Tibial artery (tissue), 4 donors: ENCODE results near the gene F11.
"Not testable (repeated sequence)": the region's sequence is repeated elsewhere in the genome, so short reads cannot be mapped to it uniquely, and the experiment has no call there.

Source experiments
- DNase-seq, 2 donors: peaks; one replicate each; pipeline ENCODE4 v3.0.0-alpha.2; 2019
- H3K27ac ChIP-seq, 2 donors: fragments of 200-600 bp; sonication (generic) in 1 of 2; 1 replicate in 1 of 2; 2 replicates in 1 of 2; pipeline ENCODE4 v1.5.1; 2018 to 2019; ENCODE audit warnings: mild to moderate bottlenecking in 1 of 2
- H3K27me3 ChIP-seq, 2 donors: fragments of 200-600 bp; sonication (generic) in 1 of 2; one replicate each; pipeline versions ENCODE4 v1.5.1 to v1.6.0; 2016 to 2019
- H3K36me3 ChIP-seq, 3 donors: fragments of 200-600 bp; sonication (generic) in 2 of 3; one replicate each; pipeline ENCODE4 v1.5.1; 2016 to 2019; ENCODE audit warnings: mild to moderate bottlenecking in 2 of 3
- H3K4me1 ChIP-seq, 4 donors: fragments of 200-600 bp; sonication (generic) in 2 of 4; 1 replicate in 3 of 4; 2 replicates in 1 of 4; pipeline ENCODE4 v1.5.1; 2016 to 2019
- H3K4me3 ChIP-seq, 2 donors: fragments of 200-600 bp; sonication (generic) in 1 of 2; 1 replicate in 1 of 2; 2 replicates in 1 of 2; pipeline ENCODE4 v1.5.1; 2018 to 2019; ENCODE audit warnings: mild to moderate bottlenecking in 2 of 2
- H3K9me3 ChIP-seq, 3 donors: fragments of 200-600 bp; sonication (generic) in 1 of 3; one replicate each; pipeline ENCODE4 v1.5.1; 2016 to 2019
- intact Hi-C: fragments of 100-400 bp; cut with DNase I; formaldehyde crosslinking; loops from one replicate; pipeline ENCODE4 v1.15.0; 2023; ENCODE audit warnings: low total_unique reads
- TF ChIP-seq, protein P1 (sequence below), 2 experiments: fragments of 200-600 bp in 1 of 2; fragments of 450-650 bp in 1 of 2; IDR thresholded peaks; one replicate each; pipeline ENCODE4 v1.5.1; 2017 to 2019; ENCODE audit warnings: antibody characterized with exemption in 2 of 2, mild to moderate bottlenecking in 1 of 2, moderate library complexity in 1 of 2

The F11 gene

DNA sequence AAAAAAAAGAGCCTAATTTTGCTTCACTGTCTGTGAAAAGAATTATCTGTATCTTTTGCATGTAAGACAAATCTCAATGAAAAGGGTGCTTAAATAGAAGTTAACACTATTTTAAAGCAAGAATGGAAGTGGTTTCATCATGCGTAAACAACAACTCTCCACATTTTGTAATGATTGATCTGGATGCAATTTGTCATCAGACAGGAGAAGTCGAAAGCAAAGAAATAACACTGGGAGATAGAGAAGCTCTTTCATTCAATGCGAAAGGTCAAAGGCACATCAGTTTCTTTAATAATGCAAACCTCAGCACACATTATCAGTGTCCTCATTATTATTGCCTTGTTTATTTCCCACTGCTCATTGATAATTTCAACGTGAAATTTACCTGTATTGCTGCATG, 29.9 kb upstream of the F11 start:
- intact Hi-C loops: no loop called here
- Histone ChIP-seq H3K27ac (no peak overlapping the region), H3K4me1 (peaks cover 0 to 3% (median 1%) of the 10 kb centered on the region in 4 donors), H3K27me3 (no peaks in the 10 kb centered on the region), H3K4me3 (no peak overlapping the region), H3K9me3 (no peaks in the 10 kb centered on the region), H3K36me3 (no peaks in the 10 kb centered on the region)
- no peak for DNase-seq
- TF ChIP-seq, protein P1, sequence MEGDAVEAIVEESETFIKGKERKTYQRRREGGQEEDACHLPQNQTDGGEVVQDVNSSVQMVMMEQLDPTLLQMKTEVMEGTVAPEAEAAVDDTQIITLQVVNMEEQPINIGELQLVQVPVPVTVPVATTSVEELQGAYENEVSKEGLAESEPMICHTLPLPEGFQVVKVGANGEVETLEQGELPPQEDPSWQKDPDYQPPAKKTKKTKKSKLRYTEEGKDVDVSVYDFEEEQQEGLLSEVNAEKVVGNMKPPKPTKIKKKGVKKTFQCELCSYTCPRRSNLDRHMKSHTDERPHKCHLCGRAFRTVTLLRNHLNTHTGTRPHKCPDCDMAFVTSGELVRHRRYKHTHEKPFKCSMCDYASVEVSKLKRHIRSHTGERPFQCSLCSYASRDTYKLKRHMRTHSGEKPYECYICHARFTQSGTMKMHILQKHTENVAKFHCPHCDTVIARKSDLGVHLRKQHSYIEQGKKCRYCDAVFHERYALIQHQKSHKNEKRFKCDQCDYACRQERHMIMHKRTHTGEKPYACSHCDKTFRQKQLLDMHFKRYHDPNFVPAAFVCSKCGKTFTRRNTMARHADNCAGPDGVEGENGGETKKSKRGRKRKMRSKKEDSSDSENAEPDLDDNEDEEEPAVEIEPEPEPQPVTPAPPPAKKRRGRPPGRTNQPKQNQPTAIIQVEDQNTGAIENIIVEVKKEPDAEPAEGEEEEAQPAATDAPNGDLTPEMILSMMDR (IDR thresholded peaks at IDR 0.05): no peak

DNA sequence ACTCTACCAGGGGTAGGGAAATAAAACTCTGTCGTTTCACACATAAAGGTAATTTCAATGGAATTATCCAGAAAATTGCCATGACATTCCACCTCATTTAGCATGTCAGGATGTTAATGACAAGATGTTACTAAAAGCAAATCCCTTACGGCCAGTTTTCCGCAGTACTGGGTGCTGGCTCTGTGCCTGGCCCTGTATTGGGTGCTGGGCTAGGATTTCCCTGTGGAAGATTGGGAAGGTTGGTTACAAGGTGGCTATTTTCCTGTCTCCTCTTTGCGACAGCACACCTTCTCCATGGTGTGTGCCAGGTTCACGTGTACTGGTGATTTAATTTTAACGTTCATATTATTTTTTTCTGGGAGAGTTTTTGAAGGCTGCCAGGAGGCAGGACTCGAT, 25.5 kb upstream of the F11 start:
- H3K4me3 ChIP-seq: no peak overlapping the region
- no peaks in the 10 kb centered on the region for H3K4me1 ChIP-seq
- TF ChIP-seq, protein P1 (IDR thresholded peaks at IDR 0.05): no peak
- H3K9me3 ChIP-seq: no peaks in the 10 kb centered on the region
- no peaks in the 10 kb centered on the region for H3K36me3 ChIP-seq
- no peaks in the 10 kb centered on the region for H3K27me3 ChIP-seq
- no peak overlapping the region for H3K27ac ChIP-seq
- intact Hi-C loops: loop anchor here (10.0 kb wide), 1 partner anchor 1656 kb away; no protein-coding TSS in a partner anchor
- DNase-seq: no peak

DNA sequence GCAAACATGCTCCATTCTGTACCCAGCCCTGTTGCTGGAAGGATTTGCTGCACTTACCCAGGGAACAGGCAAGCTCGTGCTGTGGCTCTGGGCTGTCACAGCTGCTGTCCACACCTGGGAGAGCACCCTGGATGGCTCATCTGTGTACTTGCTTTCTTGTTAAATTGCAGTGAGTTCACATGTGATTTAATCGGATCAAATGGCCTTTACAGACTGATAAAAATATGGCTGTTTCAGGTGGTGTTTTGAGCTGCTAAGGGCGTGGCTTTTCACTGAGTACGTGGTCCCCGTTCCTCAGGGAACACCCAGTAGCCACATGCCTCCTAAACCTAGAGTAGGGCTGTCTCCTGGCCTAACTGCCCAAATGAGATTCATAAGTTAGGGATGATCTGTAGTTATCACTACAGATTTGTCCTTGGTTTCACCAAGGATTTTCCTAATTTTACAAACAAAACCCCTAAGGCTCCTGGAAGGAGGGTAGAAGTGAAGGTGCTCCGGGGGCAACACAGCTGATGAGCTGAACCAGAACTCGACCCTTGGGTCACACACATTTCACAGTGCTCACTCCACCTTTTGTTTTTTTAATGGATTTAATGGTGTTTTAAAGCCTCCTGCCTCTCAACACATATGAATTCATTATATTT, 25.0 kb upstream of the F11 start:
- intact Hi-C loops: loop anchor here (10.0 kb wide), 1 partner anchor 1656 kb away; no protein-coding TSS in a partner anchor
- no peak for DNase-seq
- TF ChIP-seq, protein P1 (IDR thresholded peaks at IDR 0.05): no peak
- Histone ChIP-seq H3K4me3 (no peak overlapping the region), H3K27me3 (no peaks in the 10 kb centered on the region), H3K4me1 (no peaks in the 10 kb centered on the region), H3K36me3 (no peaks in the 10 kb centered on the region), H3K27ac (no peak overlapping the region), H3K9me3 (no peaks in the 10 kb centered on the region)

- Histone ChIP-seq H3K9me3 (no peaks in the 10 kb centered on the region), H3K36me3 (no peaks in the 10 kb centered on the region), H3K4me3 (no peak overlapping the region), H3K27me3 (no peaks in the 10 kb centered on the region), H3K4me1 (no peaks in the 10 kb centered on the region), H3K27ac (no peak overlapping the region)
- TF ChIP-seq, protein P1 (IDR thresholded peaks at IDR 0.05): no peak
- intact Hi-C loops: loop anchor here (10.0 kb wide), 1 partner anchor 1657 kb away; no protein-coding TSS in a partner anchor
- no peak for DNase-seq
These were observed 24.4 kb upstream of the F11 start for GRCh38 chr4:186241616-186242015.

DNA sequence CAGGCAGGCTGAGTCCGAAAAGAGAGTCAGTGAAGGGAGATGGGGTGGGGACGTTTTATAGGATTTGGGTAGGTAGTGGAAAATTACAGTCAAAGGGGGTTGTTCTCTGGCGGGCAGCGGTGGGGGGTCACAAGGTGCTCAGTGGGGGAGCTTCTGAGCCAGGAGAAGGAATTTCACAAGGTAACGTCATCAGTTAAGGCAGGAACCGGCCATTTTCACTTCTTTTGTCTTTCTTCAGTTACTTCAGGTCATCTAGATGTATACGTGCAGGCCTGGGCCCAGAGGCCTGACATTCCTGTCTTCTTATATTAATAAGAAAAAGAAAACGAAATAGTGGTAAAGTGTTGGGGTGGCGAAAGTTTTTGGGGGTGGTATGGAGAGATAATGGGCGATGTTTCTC, 24.0 kb upstream of the F11 start:
- not testable (repeated sequence) for H3K27ac ChIP-seq, H3K4me1 ChIP-seq, H3K4me3 ChIP-seq, DNase-seq, H3K9me3 ChIP-seq, H3K36me3 ChIP-seq, H3K27me3 ChIP-seq
- intact Hi-C loops: loop anchor here (10.0 kb wide), 1 partner anchor 1657 kb away; no protein-coding TSS in a partner anchor

- DNase-seq: no peak
- Histone ChIP-seq H3K27me3 (no peaks in the 10 kb centered on the region), H3K4me1 (no peaks in the 10 kb centered on the region), H3K9me3 (no peaks in the 10 kb centered on the region), H3K4me3 (no peak overlapping the region), H3K27ac (no peak overlapping the region), H3K36me3 (no peaks in the 10 kb centered on the region)
- intact Hi-C loops: loop anchor here (10.0 kb wide), 1 partner anchor 1659 kb away; no protein-coding TSS in a partner anchor
- TF ChIP-seq, protein P1 (IDR thresholded peaks at IDR 0.05): no peak
These were observed 22.7 kb upstream of the F11 start for GRCh38 chr4:186243331-186243730.
